ENCODE data around the gene RALGAPA2.

Gene RALGAPA2

DNA sequence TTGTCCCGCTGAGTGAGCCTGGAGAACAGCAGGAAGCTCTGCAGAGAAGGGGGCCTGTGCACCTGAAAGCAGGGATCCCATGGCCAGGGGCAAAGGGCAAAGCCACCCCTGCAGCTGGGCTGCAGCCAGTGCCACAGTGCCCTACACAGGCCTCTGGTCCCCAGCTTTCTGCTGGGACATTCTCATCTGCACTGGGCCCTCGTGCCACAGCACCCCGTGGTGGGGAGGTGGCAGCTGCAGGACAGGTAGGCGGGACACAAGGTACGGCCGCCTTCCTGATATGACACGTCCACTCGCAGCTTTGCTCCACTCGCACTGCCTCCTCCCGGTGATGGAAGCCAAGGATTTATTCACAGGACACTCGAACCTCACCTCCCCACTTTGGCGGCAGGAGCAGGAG is 317.4 kb downstream of the RALGAPA2 start:
- no peak overlapping the region for H3K4me3 ChIP-seq (ENCODE audit: control insufficient read depth, low read depth, low read length)
- TF ChIP-seq, protein P1, sequence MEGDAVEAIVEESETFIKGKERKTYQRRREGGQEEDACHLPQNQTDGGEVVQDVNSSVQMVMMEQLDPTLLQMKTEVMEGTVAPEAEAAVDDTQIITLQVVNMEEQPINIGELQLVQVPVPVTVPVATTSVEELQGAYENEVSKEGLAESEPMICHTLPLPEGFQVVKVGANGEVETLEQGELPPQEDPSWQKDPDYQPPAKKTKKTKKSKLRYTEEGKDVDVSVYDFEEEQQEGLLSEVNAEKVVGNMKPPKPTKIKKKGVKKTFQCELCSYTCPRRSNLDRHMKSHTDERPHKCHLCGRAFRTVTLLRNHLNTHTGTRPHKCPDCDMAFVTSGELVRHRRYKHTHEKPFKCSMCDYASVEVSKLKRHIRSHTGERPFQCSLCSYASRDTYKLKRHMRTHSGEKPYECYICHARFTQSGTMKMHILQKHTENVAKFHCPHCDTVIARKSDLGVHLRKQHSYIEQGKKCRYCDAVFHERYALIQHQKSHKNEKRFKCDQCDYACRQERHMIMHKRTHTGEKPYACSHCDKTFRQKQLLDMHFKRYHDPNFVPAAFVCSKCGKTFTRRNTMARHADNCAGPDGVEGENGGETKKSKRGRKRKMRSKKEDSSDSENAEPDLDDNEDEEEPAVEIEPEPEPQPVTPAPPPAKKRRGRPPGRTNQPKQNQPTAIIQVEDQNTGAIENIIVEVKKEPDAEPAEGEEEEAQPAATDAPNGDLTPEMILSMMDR (conservative IDR thresholded peaks at IDR 0.05; ENCODE audit: control insufficient read depth, insufficient read depth, low read depth, low read length) = no peak
- no peak for DNase-seq (ENCODE audit: low read depth)

DNA sequence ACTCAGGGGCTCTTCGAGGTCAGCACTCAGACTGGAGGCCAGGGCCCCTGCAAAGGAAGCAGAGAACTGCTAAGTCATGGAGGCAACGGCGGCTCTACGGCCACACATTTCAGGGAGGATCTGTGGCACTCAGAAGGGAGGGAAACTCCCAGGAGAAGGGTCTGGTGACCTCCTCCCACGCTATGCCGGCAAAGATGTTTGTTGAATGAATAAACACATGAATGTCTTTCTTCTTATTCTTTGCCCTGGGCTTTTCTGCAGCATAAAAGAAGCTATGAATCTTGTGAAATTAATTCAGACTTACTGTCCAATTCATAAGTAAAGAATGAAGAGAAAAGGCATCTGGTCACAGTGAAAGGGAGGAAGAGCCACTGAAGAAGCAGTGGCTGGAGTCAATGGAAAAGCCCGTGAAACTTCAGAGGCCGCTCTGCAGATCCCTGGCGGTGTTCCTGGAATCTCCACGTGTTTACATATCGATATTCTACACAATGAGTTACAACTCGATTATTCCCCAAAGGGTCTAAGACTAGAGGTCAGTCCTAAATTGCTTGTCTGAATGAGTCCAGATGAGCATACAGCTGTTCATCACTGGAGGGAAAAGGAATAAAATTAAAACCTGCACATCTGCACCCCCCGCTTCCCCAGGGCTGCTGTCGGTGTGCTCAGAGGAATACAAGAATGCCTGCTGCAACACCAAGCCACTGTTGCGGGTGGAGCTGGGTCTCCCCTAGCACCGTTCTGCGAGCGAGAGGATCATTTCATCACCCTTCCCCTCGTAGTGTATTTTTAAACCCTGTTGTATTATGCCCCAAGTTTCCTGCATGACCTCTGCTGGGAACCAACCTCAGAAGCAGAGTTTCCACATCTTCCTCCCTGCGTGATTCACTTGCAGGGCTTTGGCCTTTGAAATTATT is 319.0 kb downstream of the RALGAPA2 start:
- TF ChIP-seq, protein P1 (conservative IDR thresholded peaks at IDR 0.05; ENCODE audit: control insufficient read depth, insufficient read depth, low read depth, low read length) = no peak
- H3K4me3 ChIP-seq (ENCODE audit: control insufficient read depth, low read depth, low read length) = no peak overlapping the region
- peak; percentile 52 for DNase-seq (ENCODE audit: low read depth)

DNA sequence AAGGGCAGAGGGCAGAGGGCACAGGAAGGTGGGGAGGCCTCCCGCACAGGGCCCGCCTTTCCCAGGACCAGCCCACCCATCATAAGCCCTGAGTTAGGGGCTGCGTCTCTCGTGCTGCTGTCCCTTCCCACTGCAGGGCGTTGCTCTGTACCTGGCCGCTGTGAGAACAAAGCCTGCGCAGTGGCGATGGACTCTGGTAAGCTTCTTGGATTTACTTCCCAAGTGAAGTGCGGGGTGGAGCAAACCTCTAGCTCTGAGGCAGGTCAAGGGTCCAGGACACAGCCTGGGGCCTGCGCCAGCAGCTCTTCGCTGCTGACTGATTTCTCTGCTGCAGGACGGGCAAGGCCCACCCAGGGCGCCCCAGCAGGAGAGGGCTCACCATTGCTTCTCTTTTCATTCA is 320.7 kb downstream of the RALGAPA2 start:
- no peak for DNase-seq (ENCODE audit: low read depth)
- TF ChIP-seq, protein P1 (conservative IDR thresholded peaks at IDR 0.05; ENCODE audit: control insufficient read depth, insufficient read depth, low read depth, low read length) = no peak
- no peak overlapping the region for H3K4me3 ChIP-seq (ENCODE audit: control insufficient read depth, low read depth, low read length)

DNA sequence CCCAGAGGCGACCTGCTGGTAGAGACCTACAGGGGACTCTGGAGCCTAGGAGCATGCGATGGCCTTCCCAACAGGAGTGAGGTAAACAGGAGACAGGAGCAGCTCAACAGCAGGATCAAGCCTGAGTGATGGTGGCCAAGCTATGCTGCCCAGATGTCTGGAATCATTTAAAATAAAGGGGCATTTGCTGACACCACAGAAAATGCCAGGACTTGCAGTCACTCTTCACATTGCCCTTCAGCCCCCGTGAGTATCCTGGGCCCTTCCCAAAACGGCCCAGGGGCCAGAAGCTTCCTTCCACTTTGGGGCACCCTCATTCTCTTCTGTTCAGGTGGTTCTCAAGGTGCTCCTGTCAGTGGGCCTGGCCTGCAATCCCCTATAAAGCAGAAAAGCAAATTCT is 321.3 kb downstream of the RALGAPA2 start:
- H3K4me3 ChIP-seq (ENCODE audit: control insufficient read depth, low read depth, low read length) = no peak overlapping the region
- DNase-seq (ENCODE audit: low read depth) = no peak
- TF ChIP-seq, protein P1 (conservative IDR thresholded peaks at IDR 0.05; ENCODE audit: control insufficient read depth, insufficient read depth, low read depth, low read length) = no peak

DNA sequence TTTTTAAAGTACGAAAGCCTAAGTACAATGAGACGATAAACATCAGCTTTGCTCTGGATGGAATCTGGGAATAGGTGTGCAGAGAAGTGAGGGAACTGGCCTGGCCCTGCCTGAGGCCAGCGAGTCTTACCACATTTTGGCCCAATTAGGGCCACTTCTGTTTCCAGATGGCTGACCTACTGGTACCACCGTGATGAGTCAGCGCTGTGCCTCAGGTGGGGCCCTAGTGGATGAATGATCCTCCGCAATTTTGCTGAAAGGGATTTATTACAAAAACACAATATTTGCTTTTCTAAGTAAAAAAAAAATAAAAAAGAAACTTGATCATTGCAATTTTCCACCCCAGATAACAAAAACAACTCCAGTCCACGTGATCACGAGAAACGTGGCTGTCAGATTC is 322.1 kb downstream of the RALGAPA2 start:
- no peak for DNase-seq (ENCODE audit: low read depth)
- H3K4me3 ChIP-seq (ENCODE audit: control insufficient read depth, low read depth, low read length) = no peak overlapping the region
- TF ChIP-seq, protein P1 (conservative IDR thresholded peaks at IDR 0.05; ENCODE audit: control insufficient read depth, insufficient read depth, low read depth, low read length) = no peak

DNA sequence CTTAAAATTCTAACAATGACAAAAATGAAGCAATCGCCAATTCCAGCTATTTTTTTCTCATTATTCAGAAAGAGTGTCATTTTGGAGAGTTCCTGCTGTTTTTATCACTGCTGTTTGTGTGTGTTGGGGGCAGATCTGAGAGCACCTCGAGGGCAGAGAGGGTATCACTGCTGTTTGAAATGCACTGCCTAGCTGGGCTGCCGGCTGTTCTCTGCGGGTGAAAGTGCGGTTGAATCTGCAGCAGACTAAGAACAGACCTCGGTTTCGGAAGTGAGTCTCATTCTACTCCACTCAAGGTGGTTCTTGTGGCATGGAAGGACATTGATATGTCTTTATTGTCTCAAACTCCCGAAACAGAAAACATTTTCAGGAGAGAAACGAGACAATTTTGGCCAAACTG is 326.3 kb downstream of the RALGAPA2 start:
- TF ChIP-seq, protein P1 (conservative IDR thresholded peaks at IDR 0.05; ENCODE audit: control insufficient read depth, insufficient read depth, low read depth, low read length) = no peak
- no peak overlapping the region for H3K4me3 ChIP-seq (ENCODE audit: control insufficient read depth, low read depth, low read length)
- DNase-seq (ENCODE audit: low read depth) = no peak

Measured in fibroblast of mammary gland (primary cell).